ENCODE data around the gene ARPP21.

GRCh38 chr3:35602395-35602936 is 36.9 kb upstream of the ARPP21 start:
- TF ChIP-seq, protein P1, sequence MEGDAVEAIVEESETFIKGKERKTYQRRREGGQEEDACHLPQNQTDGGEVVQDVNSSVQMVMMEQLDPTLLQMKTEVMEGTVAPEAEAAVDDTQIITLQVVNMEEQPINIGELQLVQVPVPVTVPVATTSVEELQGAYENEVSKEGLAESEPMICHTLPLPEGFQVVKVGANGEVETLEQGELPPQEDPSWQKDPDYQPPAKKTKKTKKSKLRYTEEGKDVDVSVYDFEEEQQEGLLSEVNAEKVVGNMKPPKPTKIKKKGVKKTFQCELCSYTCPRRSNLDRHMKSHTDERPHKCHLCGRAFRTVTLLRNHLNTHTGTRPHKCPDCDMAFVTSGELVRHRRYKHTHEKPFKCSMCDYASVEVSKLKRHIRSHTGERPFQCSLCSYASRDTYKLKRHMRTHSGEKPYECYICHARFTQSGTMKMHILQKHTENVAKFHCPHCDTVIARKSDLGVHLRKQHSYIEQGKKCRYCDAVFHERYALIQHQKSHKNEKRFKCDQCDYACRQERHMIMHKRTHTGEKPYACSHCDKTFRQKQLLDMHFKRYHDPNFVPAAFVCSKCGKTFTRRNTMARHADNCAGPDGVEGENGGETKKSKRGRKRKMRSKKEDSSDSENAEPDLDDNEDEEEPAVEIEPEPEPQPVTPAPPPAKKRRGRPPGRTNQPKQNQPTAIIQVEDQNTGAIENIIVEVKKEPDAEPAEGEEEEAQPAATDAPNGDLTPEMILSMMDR (IDR thresholded peaks at IDR 0.05) = no peak
- no peak for TF ChIP-seq POLR2A (IDR thresholded peaks at IDR 0.05)

Data from esophagus squamous epithelium (tissue), 4 donors.